Measurements from ENCODE around the gene PSMC4.

PSMC4 gene

DNA sequence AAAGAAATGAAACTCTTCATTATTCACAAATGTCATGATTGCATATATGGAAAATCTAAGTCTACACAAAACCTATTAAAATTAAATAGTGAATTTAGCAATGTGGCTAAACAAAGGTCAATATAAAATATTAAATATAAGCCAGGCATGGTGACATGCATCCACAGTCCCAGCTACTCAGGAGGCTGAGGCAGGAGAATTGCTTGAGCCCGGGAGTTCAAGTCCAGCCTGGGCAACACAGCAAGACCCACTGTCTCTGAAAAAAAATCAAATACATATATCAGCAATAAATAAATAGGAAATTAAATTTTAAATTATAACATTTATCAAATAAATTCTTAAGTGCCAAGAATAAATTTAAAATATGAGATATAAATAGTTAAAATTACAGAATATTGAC lies 11.9 kb downstream of the PSMC4 start:
- no peaks in the 10 kb centered on the region for H3K9me3 ChIP-seq (ENCODE audit: control insufficient read depth, low read length)
- TF ChIP-seq, protein P1, sequence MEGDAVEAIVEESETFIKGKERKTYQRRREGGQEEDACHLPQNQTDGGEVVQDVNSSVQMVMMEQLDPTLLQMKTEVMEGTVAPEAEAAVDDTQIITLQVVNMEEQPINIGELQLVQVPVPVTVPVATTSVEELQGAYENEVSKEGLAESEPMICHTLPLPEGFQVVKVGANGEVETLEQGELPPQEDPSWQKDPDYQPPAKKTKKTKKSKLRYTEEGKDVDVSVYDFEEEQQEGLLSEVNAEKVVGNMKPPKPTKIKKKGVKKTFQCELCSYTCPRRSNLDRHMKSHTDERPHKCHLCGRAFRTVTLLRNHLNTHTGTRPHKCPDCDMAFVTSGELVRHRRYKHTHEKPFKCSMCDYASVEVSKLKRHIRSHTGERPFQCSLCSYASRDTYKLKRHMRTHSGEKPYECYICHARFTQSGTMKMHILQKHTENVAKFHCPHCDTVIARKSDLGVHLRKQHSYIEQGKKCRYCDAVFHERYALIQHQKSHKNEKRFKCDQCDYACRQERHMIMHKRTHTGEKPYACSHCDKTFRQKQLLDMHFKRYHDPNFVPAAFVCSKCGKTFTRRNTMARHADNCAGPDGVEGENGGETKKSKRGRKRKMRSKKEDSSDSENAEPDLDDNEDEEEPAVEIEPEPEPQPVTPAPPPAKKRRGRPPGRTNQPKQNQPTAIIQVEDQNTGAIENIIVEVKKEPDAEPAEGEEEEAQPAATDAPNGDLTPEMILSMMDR (IDR thresholded peaks at IDR 0.05) = no peak
- no peak overlapping the region for H3K4me2 ChIP-seq (ENCODE audit: low read length)

DNA sequence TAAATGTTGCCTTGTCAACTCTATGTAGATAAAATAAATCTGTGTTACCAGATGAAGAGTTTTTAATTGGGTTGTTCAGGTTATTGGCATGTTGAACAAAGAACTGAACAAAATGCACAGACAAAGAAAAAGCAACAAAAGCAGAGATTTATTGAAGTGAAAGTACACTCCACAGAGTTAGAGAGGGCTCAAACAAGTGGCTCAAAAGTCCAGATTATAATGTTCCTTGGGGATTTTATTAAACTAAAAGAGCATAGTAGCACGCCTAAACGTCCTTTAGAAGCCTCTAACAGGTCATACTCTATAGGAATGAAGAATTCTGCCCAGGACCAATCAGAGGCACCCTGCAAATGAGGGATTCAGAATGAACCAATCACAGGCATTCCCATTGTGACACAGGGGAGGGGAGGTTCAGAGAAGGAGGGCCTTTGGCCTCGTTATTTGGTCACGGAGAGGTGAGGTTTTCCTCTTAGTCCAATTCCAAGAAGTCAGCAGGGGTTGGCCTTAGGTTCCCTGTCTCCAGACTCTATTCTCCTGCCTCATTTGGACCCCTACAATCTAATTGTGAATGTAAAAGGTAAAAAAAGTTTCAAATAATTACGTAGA lies 12.8 kb downstream of the PSMC4 start:
- H3K36me3 ChIP-seq (ENCODE audit: control insufficient read depth, insufficient read depth, low read length) = no peaks in the 10 kb centered on the region

More for the DNA sequence above, 11.9 kb downstream of the PSMC4 start:
- Histone ChIP-seq H3K4me3 (ENCODE audit: low read depth, low read length) (no peak overlapping the region), H3K4me1 (no peaks in the 10 kb centered on the region), H2AFZ (no peak overlapping the region), H3K27ac (no peak overlapping the region), H3K27me3 (ENCODE audit: control insufficient read depth, insufficient read depth, low read length) (no peaks in the 10 kb centered on the region), H3K9ac (no peak overlapping the region), H3K79me2 (no peaks in the 10 kb centered on the region), H3K36me3 (ENCODE audit: control insufficient read depth, insufficient read depth, low read length) (no peaks in the 10 kb centered on the region)

DNA sequence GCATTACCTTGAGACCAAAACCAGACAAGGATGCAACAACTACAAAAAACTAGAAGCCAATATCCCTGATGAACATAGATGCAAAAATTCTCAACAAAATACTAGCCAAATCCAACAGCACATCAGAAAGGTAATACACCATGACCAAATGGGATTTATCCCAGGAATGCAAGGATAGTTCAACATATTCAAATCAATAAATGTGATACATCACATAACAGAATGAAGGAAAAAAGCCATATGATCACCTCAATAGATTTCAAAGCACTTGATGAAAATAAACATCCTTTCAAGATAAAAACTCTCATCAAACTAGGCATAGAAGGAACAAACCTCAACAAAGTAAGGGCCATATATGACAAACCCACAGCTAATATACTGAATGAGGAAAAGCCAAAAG lies 15.7 kb downstream of the PSMC4 start:
- no peak overlapping the region for H2AFZ ChIP-seq
- TF ChIP-seq, protein P1 (IDR thresholded peaks at IDR 0.05) = no peak
- no peak overlapping the region for H3K4me3 ChIP-seq (ENCODE audit: low read depth, low read length)
- no peak overlapping the region for H3K27ac ChIP-seq
- no peak overlapping the region for H3K9ac ChIP-seq
- H3K4me2 ChIP-seq (ENCODE audit: low read length) = no peak overlapping the region
- no peaks in the 10 kb centered on the region for H3K27me3 ChIP-seq (ENCODE audit: control insufficient read depth, insufficient read depth, low read length)
- no peaks in the 10 kb centered on the region for H3K36me3 ChIP-seq (ENCODE audit: control insufficient read depth, insufficient read depth, low read length)
- no peaks in the 10 kb centered on the region for H3K4me1 ChIP-seq
- H3K79me2 ChIP-seq = peaks cover 3% of the 10 kb centered on the region
- no peaks in the 10 kb centered on the region for H3K9me3 ChIP-seq (ENCODE audit: control insufficient read depth, low read length)

More for the DNA sequence above, 12.8 kb downstream of the PSMC4 start:
- TF ChIP-seq, protein P1 (IDR thresholded peaks at IDR 0.05) = no peak
- no peaks in the 10 kb centered on the region for H3K4me1 ChIP-seq
- no peak overlapping the region for H3K4me2 ChIP-seq (ENCODE audit: low read length)
- no peak overlapping the region for H3K4me3 ChIP-seq (ENCODE audit: low read depth, low read length)
- no peak overlapping the region for H2AFZ ChIP-seq
- no peak overlapping the region for H3K27ac ChIP-seq
- H3K27me3 ChIP-seq (ENCODE audit: control insufficient read depth, insufficient read depth, low read length) = no peaks in the 10 kb centered on the region
- no peak overlapping the region for H3K9ac ChIP-seq
- no peaks in the 10 kb centered on the region for H3K9me3 ChIP-seq (ENCODE audit: control insufficient read depth, low read length)
- H3K79me2 ChIP-seq = no peaks in the 10 kb centered on the region

DNA sequence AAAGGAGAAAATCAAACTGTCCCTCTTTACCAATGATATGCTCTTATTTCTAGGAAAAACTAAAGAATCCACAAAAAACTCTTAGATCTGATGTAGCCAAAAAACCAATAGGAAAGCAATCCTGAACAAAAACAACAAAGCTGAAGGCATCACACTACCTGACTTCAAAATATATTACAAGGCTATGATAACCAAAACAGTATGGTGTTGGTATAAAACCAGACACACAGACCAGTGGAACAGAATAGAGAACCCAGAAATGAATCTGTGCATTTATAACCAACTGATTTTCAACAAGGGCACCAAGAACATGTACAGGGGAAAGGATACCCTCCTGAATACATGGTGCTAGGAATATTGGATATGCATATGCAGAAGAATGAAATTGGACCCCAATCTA lies 16.2 kb downstream of the PSMC4 start:
- TF ChIP-seq, protein P1 (IDR thresholded peaks at IDR 0.05) = no peak

DNA sequence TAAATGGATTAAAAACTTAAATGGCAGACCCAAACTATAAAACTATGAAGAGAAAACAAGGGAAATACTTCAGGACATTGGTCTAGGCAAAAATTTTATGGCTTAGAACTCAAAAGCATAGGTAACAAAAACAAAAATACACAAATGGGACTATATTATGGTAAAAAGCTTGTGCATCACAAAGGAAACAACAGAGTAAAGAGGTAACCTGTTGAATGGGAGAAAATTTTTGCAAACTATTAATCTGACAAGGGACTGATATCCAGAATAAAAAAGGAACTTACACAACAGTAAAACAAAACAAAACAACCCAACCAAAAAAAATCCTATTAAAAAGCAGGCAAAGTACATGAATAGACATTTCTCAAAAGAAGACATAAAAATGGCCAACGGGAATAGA lies 16.6 kb downstream of the PSMC4 start:
- no peak overlapping the region for H3K9ac ChIP-seq
- H3K27me3 ChIP-seq (ENCODE audit: control insufficient read depth, insufficient read depth, low read length) = no peaks in the 10 kb centered on the region
- H3K4me1 ChIP-seq = no peaks in the 10 kb centered on the region
- no peak overlapping the region for H3K27ac ChIP-seq
- TF ChIP-seq, protein P1 (IDR thresholded peaks at IDR 0.05) = no peak
- no peak overlapping the region for H2AFZ ChIP-seq
- no peaks in the 10 kb centered on the region for H3K9me3 ChIP-seq (ENCODE audit: control insufficient read depth, low read length)
- H3K4me3 ChIP-seq (ENCODE audit: low read depth, low read length) = no peak overlapping the region
- no peaks in the 10 kb centered on the region for H3K36me3 ChIP-seq (ENCODE audit: control insufficient read depth, insufficient read depth, low read length)
- no peak overlapping the region for H3K4me2 ChIP-seq (ENCODE audit: low read length)
- peaks cover 3% of the 10 kb centered on the region for H3K79me2 ChIP-seq

More for the DNA sequence above, 16.2 kb downstream of the PSMC4 start:
- Histone ChIP-seq H3K79me2 (peaks cover 3% of the 10 kb centered on the region), H3K4me3 (ENCODE audit: low read depth, low read length) (no peak overlapping the region), H3K9me3 (ENCODE audit: control insufficient read depth, low read length) (no peaks in the 10 kb centered on the region), H3K27ac (no peak overlapping the region), H3K4me2 (ENCODE audit: low read length) (no peak overlapping the region), H3K36me3 (ENCODE audit: control insufficient read depth, insufficient read depth, low read length) (no peaks in the 10 kb centered on the region), H3K27me3 (ENCODE audit: control insufficient read depth, insufficient read depth, low read length) (no peaks in the 10 kb centered on the region), H3K9ac (no peak overlapping the region), H2AFZ (no peak overlapping the region), H3K4me1 (no peaks in the 10 kb centered on the region)
